HG03108 (cell line): ENCODE data around the gene POU2F2.
"Not testable (repeated sequence)": the region's sequence is repeated elsewhere in the genome, so short reads cannot be mapped to it uniquely, and the experiment has no call there.

Experiments
- ATAC-seq: cut with Tn5 transposase; IDR thresholded peaks from one replicate; pipeline ENCODE4 v1.9.1; 2021; ENCODE audit warnings: moderate library complexity; ENCODE audit not compliant: unreplicated experiment

POU2F2 gene

GRCh38 chr19:42066075-42066754 is 66.0 kb downstream of the POU2F2 start:
- ATAC-seq: no peak

GRCh38 chr19:42065511-42065910 is 66.7 kb downstream of the POU2F2 start:
- no peak for ATAC-seq

DNA sequence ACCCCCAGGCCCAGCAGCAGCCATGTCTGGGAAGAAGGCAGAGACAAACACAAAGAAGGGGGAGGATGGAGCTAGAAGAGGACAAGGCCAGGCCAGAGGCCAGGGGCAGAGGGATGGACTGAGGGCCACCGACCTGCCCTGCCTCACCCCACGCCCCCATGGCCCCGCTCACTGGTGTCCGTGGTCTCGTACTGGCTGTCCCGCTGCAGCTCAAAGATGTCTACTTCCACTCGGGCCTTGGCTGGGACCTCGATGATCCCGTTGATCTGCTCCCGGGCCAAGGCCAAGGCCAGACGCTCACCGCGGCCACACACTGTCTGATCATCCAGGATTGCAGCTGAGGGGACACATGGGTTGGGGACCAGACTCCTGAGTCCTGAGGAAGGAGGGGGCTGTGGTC is 67.2 kb downstream of the POU2F2 start:
- ATAC-seq: no peak

- no peak for ATAC-seq
These were observed 67.8 kb downstream of the POU2F2 start for GRCh38 chr19:42064432-42064831.

DNA sequence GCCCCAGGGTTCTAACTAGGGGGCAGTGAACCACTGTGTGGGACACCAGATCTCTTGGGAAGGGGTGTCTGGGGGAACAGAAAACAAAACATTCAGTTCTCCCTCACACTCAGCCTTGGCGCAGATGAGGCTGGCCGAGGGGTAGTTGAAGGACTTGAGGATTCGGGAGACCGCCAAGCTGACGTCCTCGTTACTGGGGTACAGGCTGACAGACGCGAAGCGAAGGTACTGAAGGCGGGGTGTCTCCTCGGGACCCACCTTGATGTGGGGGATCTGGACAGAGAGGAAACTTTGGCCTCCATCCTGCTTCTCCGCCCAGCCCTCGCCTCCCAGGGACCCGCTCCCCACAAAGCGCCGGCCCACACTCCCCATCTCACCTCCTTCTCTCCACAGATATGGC is 69.9 kb downstream of the POU2F2 start:
- ATAC-seq: no peak

DNA sequence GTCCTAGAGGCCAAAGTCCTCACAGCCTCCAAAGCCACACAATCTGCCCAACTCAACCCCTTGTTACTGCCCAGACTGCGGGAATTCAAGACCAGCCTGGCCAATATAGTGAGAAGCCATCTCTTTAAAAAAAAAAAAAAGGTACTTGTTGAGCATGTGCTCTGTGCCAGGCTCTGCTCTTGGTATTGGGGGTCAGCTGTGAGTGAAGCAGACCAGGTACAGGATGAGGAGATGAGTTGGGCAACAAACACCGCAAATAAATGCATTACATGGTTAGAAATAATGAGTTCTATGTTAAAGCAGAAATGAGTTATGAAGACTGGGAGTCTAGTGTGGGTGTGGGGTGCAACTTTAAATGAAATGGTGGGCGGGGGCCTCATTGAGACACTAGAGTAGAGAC is 72.1 kb downstream of the POU2F2 start:
- ATAC-seq: no peak

DNA sequence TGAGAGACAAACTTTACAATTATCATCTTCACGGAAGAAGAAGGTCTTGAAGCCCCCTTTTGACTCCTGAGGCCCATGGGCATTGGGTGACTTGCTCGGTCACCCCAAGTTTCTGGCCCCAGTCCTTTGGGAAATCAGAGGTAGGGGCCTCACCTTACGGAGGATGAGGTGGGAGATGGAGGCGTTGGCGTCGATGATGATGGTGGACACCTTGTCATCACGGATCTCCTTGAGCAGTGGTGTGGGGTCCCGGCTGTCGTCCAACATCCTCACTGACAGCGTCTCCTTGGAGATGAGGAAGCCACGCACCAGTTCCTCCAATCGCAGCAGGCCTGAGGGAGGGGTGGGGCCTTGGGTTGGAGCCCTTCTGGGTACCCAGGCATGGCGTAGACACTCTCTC is 73.0 kb downstream of the POU2F2 start:
- ATAC-seq: no peak

DNA sequence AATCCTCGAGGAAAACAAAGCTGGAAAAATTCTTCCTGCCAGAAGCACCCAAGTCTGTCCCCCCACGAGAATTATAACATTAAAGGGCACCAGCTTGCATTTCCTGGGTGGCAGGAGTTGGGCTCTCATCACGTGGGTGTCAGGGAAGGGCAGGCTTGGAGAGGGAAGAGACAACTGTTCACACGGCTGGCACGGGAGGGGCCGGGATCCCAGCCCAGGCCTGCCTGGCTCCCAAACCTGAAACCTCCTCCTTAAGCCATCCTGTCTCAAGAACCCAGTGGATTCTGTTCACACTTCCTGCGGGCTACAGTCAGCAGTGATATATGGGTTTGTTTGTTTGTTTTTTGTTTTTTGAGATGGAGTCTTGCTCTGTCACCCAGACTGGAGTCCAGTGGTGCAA is 74.4 kb downstream of the POU2F2 start:
- no peak for ATAC-seq

GRCh38 chr19:42054205-42054604 is 78.0 kb downstream of the POU2F2 start:
- no peak for ATAC-seq

DNA sequence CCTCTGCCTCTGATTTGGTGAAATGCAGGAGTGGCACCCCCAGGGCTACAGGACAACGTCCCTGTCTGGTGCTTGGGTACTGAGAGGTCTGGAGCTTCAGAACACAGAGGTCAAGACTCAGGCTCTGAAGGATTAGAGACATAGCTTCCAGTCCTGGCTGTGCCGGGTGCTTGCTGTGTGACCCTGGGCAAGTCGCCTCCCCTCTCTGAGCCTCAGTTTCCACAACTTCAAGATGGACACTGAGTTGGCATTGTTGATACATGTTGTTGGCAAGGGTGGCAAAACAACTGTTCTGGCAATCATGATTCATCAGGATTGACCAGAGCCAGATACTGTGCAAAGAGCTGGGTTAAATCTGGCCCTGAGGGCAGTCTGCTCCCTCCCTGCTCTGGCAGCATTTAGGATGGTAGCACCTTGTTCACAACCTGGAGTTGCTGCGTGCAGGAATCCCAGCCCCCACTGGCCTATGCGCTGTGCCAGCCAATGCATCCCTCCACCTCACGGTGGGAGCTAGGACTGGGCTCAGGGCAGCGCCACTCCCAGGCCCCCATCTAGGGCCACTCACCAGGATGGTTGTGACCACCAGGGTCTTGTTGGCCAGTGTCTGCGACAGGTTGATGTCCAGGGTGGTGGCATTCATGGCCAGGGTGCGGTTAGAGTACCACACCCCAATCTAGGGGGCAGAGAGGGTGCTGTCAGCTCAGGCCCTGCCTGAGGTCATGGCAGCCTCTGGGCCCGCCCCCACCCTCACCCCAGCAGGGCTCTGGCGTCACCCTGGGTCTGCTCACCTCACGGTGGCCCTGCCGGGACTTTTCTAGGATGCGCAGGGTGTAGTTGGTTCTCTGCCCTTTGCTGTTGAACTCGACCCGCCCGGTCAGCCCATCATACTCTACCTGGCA is 79.0 kb downstream of the POU2F2 start:
- ATAC-seq: no peak

GRCh38 chr19:42052241-42052863 is 79.9 kb downstream of the POU2F2 start:
- no peak for ATAC-seq

DNA sequence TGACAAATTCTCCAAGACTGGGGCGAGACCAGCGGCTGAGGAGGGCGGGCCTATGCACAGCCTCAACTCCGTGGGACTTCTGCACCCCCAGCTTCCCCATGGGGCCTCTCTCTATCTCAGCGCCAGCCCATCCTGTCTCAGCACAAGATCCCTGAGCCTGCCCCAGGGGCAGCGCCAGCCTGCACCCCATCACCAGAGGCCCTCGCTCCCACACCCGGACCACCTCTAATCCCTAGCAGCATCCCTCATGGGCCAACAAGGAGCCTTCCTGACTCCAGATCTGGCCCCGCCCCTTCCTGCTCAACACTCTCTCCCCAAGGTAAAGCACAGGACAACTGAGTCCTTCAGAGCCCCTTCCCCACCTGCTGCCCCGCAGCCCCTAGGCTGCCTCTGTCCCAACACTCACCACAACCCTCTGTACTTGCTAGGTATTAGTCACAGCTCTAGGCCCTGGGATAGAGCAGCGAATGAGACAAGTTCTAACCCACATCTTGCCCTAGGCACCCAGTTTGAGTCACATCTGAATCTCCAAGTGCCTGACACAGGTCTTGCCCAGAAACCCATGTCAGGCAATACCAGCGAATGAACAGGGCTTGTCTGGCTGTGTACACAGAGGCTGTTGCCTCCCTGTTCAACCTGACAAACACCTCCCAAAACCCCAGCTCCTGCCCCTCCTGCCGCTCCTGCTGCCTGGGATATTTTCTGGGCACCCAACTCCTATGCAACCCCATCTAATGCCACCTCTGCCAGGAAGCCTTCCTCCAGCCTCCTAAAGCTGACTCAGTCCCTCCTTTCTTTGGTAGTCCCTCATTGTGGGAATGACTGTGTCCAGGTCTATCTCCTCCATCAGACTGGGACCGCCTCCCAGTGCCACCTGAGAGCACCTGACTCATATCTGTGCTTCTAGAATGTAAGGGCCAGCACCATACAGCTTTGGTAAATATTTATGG is 80.8 kb downstream of the POU2F2 start:
- no peak for ATAC-seq

DNA sequence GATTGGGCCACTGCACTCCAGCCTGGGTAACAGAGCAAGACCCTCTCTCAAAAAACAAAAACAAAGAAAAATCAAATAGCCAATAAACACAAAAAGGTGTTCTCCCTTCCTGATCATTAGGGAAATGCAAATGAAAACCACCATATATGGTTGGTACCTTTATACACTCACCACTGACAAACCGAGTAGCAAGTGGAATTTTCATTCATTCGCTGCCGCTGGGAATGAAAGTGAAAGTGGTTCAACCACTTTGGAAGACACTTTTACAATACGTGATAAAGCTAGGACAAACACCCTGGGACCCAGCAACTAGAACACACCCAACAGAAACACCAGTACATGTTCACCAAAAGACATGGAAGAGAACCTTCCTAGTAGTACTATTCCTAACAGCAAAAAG is 83.3 kb downstream of the POU2F2 start:
- no peak for ATAC-seq

GRCh38 chr19:42045575-42045974 is 86.7 kb downstream of the POU2F2 start:
- ATAC-seq: no peak

- no peak for ATAC-seq
These were observed 89.6 kb downstream of the POU2F2 start for GRCh38 chr19:42042455-42043170.

DNA sequence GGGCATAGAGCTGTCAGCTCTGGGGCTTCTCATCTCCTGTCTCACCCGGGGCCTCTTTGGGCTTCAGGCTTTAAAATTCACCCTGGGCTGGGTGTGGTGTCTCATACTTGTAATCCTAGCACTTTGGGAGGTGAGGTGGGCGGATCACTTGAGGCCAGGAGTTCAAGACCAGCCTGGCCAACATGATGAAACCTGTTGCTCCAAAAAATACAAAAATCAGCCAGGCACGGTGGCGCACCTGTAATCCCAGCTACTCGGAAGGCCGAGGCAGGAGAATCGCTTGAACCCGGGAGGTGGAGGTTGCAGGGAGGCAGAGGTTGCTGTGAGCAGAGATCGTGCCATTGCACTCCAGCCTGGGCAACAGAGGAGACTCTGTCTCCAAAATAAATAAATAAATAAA is 91.8 kb downstream of the POU2F2 start:
- not testable (repeated sequence) for ATAC-seq

GRCh38 chr19:42040031-42040430 is 92.2 kb downstream of the POU2F2 start:
- no peak for ATAC-seq

DNA sequence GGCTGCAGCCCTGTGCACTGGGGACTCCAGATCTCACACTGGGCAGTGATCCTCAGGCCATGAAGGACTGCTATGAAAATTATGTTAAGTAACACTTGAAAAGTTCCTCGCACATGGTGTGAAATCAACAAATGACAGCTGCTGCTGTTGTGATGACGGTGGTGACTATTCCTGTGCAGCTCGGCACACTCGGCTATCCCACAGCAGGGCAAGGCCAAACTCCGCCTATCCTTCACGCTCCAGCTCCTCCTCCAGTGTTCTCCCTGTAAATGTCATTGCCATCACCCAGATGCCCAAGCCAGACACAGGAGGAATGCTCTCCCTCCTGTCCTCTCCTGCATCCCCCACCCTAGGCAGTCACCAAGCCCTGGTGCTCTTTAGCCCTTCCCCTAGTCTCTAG is 93.6 kb downstream of the POU2F2 start:
- ATAC-seq: no peak

GRCh38 chr19:42037649-42038048 is 94.6 kb downstream of the POU2F2 start:
- no peak for ATAC-seq
